HG03095 (cell line): ENCODE results near the gene MCUB.
A peak's percentile ranks its signal among the peaks of the same experiment; 100 is the strongest.
"Not testable (repeated sequence)": the region's sequence is repeated elsewhere in the genome, so short reads cannot be mapped to it uniquely, and the experiment has no call there.

Experiments used
- ATAC-seq: cut with Tn5 transposase; IDR thresholded peaks from one replicate; pipeline ENCODE4 v1.9.1; 2021; ENCODE audit warnings: moderate library complexity; ENCODE audit not compliant: unreplicated experiment

MCUB gene

DNA sequence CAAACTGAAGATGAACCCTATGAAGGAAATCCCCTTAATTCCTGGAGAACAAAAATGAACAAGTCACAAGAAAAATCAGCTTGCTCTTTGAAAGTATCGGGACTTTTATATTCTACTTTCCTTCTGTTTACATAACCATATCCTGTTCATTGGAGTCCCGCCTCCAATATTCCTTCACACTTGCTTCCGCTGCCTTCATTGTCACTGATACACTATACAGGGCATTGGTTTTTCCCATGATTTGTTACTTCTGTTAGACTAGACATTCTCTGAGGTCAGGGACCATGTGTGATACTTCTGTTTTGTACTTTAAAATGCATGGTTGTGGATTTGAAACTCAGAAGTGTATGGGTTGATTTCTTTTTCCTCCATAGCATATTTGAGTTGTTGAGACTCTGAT lies 18.8 kb downstream of the MCUB start:
- no peak for ATAC-seq

- not testable (repeated sequence) for ATAC-seq
Measured at GRCh38 chr4:109579997-109580396, 20.0 kb downstream of the MCUB start.

- peak; percentile 94 for ATAC-seq
Measured at GRCh38 chr4:109588176-109588575, 28.1 kb downstream of the MCUB start.

GRCh38 chr4:109589119-109589518 lies 29.1 kb downstream of the MCUB start:
- no peak for ATAC-seq

- ATAC-seq: no peak
Measured at GRCh38 chr4:109589605-109590004, 29.6 kb downstream of the MCUB start.

DNA sequence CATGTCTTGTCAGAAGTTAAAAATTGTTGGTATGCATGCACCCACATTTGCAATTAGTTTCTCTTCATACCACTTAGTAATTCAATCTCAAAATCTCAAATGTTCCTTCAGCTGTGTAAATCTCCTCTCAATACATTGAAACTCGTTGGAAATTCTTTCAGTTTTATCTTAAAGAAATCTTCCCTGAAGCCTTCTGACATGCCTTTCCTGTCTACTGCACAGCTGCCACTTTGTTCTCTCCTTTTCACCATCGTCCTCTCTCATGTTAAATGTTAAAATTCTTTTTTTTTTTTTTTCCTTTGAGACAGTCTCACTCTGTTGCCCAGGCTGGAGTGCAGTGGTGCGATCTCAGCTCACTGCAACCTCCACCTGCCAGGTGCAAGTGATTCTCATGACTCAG lies 30.9 kb downstream of the MCUB start:
- ATAC-seq: no peak

- no peak for ATAC-seq
Measured at GRCh38 chr4:109592367-109592766, 32.3 kb downstream of the MCUB start.

DNA sequence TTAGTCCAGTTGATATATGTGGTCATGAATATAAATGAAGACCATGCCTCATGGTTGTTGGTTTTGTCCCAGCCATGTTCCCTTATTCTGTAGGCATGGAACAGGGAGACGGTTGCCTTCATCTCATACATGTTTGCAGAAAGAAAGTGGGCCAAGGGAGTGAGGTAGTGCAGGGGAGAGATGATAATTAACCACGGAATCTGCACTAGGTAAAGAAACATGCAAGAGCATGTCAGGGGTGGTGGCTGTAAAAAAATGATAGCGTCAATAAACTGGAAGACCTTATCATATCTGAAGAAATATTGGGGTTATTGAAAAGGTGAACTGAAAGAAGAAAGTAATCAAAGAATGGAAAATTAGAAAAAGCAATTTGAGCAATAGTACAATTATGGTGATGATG lies 35.1 kb downstream of the MCUB start:
- not testable (repeated sequence) for ATAC-seq

GRCh38 chr4:109596420-109597085 lies 36.5 kb downstream of the MCUB start:
- ATAC-seq: not testable (repeated sequence)

- ATAC-seq: no peak
Measured at GRCh38 chr4:109599046-109599652, 39.1 kb downstream of the MCUB start.

GRCh38 chr4:109600431-109600830 lies 40.4 kb downstream of the MCUB start:
- ATAC-seq: no peak

DNA sequence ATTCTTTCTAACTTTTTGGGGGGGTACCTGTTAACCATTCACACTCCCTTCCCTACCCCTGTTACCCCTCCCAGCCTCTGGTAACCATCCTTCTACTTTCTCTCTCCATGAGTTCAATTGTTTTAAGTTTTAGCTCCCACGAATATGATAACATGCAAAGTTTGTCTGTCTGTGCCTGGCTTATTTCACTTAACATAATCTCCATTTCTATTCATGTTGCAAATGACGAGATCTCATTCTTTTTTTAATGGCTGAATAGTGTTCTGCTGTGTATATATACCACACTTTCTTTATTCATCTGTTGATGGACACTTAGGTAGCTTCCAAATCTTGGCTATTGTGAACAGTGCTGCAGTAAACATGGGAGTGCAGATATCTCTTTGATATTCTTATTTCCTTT lies 41.3 kb downstream of the MCUB start:
- no peak for ATAC-seq

- ATAC-seq: no peak
Measured at GRCh38 chr4:109607976-109608375, 47.9 kb downstream of the MCUB start.

DNA sequence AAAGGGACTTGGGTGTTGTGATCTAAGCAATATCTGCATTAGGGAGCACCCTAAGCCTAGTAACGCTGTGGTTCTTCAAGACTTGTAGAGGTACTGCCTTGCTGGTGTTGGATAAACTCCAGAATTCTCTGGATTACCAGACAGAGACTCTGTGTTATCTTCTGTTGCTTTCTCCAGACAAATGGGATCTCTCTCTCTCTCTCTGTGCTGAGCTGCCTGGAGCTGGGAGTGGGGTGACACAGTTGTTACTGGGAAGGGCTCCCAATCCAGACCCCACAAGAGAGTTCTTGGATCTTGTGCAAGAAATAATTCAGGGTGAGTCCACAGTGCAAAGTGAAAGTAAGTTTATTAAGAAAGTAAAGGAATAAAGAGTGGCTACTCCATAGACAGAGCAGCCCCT lies 48.8 kb downstream of the MCUB start:
- ATAC-seq: no peak

- ATAC-seq: no peak
Measured at GRCh38 chr4:109609431-109609830, 49.4 kb downstream of the MCUB start.

GRCh38 chr4:109610489-109610888 lies 50.4 kb downstream of the MCUB start:
- ATAC-seq: no peak

DNA sequence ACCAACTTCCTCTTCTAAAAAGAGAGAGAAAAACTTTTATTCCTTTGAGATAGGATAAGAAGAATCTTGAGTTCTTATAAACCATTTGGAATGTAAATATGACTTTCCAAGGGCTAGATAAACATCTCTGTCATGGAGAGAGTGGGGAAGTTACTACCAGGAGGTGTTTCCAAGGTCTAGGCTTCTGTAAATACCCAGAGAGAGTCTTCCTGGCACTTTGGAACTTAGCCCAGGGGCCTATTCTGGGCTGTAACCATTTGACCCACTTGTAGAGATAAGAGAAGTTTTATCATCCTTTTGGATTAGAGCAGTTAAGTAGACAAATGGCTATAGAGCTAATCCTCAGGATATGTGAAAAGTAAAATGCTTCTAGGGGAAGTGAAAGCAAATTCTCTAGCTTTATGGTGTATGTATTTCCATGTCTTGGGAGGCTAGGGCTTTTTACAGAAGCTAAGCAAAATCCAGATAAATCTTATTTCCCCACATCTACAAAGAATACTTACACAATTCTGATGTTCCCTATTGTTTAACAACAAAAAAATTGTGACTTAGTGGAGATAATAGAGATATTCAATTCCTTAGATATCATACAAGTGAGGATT lies 51.1 kb downstream of the MCUB start:
- ATAC-seq: no peak

- no peak for ATAC-seq
Measured at GRCh38 chr4:109614015-109614414, 54.0 kb downstream of the MCUB start.

DNA sequence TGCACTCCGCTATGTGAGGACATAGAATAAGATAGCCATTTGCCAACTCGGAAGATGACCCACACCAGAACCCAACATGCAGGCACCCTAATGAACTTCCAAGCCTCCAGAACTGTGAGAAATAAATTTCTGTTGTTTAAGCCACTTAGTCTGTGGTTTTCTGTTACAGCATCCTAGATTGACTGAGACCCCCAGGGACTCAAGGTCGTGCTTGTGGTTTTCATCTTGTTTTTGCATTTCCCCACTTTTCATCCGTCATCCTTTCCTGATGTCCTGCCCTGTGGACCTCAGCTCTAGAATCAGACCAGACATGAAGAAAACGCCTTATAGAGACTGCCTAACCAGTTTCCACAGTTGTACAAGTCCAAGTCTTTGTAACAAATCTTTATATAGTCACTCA lies 54.4 kb downstream of the MCUB start:
- ATAC-seq: no peak

- no peak for ATAC-seq
Measured at GRCh38 chr4:109615742-109616141, 55.7 kb downstream of the MCUB start.

DNA sequence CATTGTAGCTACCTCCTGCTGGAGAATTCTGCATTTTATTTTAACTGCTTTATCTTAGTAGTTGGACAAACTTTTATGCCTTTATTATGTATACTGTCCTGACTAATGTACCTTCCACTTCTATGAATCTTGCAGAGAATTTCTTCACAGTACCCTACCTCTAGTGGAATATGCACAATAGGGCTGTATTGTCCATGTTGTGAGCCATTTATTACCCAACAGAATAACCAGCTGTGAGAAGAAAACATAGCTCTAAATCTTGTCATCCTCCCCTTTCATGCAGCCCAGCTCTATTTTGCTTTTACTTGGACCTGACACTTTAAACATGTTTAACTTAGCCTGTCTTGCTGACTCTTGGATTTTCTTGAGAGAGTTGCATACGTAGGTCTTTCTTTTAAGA lies 56.2 kb downstream of the MCUB start:
- ATAC-seq: no peak

DNA sequence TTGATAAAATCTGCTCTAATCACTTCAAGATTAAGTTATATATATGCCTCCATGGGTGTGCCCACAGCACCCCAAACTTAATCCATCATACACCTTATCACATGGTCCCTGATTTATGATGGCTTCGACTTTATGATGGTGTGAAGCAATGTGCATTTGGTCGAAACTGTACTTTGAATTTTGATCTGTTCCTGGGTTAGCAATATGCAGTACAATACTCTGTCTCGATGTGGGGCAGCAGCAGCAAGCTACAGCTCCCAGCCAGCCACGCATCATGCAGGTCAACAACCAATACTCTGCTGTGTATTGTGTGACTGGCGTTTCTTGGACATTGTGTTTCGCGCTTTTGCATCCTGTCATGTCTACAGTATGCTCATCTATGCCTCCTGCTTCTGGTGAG lies 62.6 kb downstream of the MCUB start:
- no peak for ATAC-seq

- ATAC-seq: no peak
Measured at GRCh38 chr4:109624536-109624935, 64.5 kb downstream of the MCUB start.
